H1 (cell line): ENCODE data around the gene NDEL1. TPM values are rescaled to one million over a fixed set of nuclear protein-coding genes. Genes with fewer than 3 reads are reported as not detected.
A peak's percentile ranks its signal among the peaks of the same experiment; 100 is the strongest.

Source experiments
- CTCF ChIA-PET: fragments of 300-600 bp; sonication (Branson Sonifier 250); formaldehyde crosslinking; loops from one replicate; lab custom pipeline; 2021; ENCODE audit not compliant: partially characterized antibody; lab: Charles Lee
- POLR2A ChIA-PET: fragments of 300-600 bp; sonication (Branson Sonifier 250); formaldehyde crosslinking; loops from one replicate; lab custom pipeline; 2021; ENCODE audit warnings: inconsistent platforms; ENCODE audit not compliant: partially characterized antibody; lab: Charles Lee
- DNase-seq, 2 experiments: peaks; one replicate each; pipeline versions ENCODE4 v3.0.0 to v3.0.0-alpha.2; 2010 to 2022; ENCODE audit warnings: low spot score in 2 of 2, low read depth in 1 of 2, mixed read lengths in 1 of 2
- FAIRE-seq: peaks from 2 replicates; lab custom pipeline; 2011; peaks lifted over from hg19 to GRCh38; lab: Jason Lieb, UNC
- H2AFZ ChIP-seq: 2 replicates; pipeline ENCODE4 v1.8.1; 2012; ENCODE audit warnings: low read length, inconsistent platforms
- H2AK5ac ChIP-seq: 2 replicates; pipeline ENCODE4 v1.6.1; 2013; ENCODE audit warnings: low read depth, low read length
- H2BK120ac ChIP-seq: replicated peaks from 2 replicates; pipeline ENCODE3; 2013; ENCODE audit warnings: low read depth, low read length, inconsistent platforms
- H2BK12ac ChIP-seq: 2 replicates; pipeline ENCODE4 v1.6.1; 2013; ENCODE audit warnings: low read depth, low read length
- H2BK15ac ChIP-seq: 2 replicates; pipeline ENCODE4 v1.6.1; 2013; ENCODE audit warnings: low read length
- H2BK20ac ChIP-seq: 2 replicates; pipeline ENCODE4 v1.6.1; 2013; ENCODE audit warnings: low read length
- H2BK5ac ChIP-seq: 2 replicates; pipeline ENCODE4 v1.6.1; 2013; ENCODE audit warnings: low read depth, low read length
- H3K14ac ChIP-seq: 2 replicates; pipeline ENCODE4 v1.6.1; 2013; ENCODE audit warnings: inconsistent platforms; ENCODE audit not compliant: insufficient read length
- H3K18ac ChIP-seq: 2 replicates; pipeline ENCODE4 v1.6.1; 2013; ENCODE audit warnings: low read length; ENCODE audit errors: extremely low read depth
- H3K23ac ChIP-seq: 2 replicates; pipeline ENCODE4 v1.6.1; 2013; ENCODE audit warnings: inconsistent platforms; ENCODE audit not compliant: insufficient read length
- H3K23me2 ChIP-seq: 2 replicates; pipeline ENCODE4 v1.6.1; 2013; ENCODE audit warnings: low read depth, low read length
- H3K27ac ChIP-seq: 2 replicates; pipeline ENCODE4 v1.6.1; 2011; ENCODE audit warnings: low read depth, low read length, inconsistent platforms
- H3K27me3 ChIP-seq, 4 experiments: replicated peaks in 1 of 4; 1 replicate in 1 of 4; 2 replicates in 3 of 4; pipeline versions ENCODE4 v1.6.1 to v1.8.1; 2011 to 2013; ENCODE audit warnings: low read length in 3 of 4, mild to moderate bottlenecking in 3 of 4, inconsistent platforms in 2 of 4, mixed read lengths in 2 of 4, moderate library complexity in 1 of 4; ENCODE audit not compliant: control insufficient read depth in 3 of 4, insufficient read depth in 3 of 4; ENCODE audit errors: extremely low read depth in 1 of 4
- H3K36me3 ChIP-seq, 4 experiments: 2 replicates each; pipeline versions ENCODE4 v1.6.1 to v1.8.1; 2011 to 2013; ENCODE audit warnings: mild to moderate bottlenecking in 4 of 4, low read length in 3 of 4, moderate library complexity in 2 of 4, control low read depth in 1 of 4, inconsistent platforms in 1 of 4; ENCODE audit not compliant: insufficient read depth in 4 of 4, control insufficient read depth in 2 of 4
- H3K4ac ChIP-seq: replicated peaks from 2 replicates; pipeline ENCODE3; 2013; ENCODE audit warnings: low read length, low read depth, mixed read lengths, inconsistent platforms; ENCODE audit not compliant: insufficient read length
- H3K4me1 ChIP-seq, 4 experiments: replicated peaks in 1 of 4; 1 replicate in 1 of 4; 2 replicates in 3 of 4; pipeline versions ENCODE4 v1.6.1 to v1.8.1; 2011 to 2013; ENCODE audit warnings: low read length in 3 of 4, inconsistent platforms in 2 of 4, mixed read lengths in 1 of 4; ENCODE audit not compliant: insufficient read depth in 4 of 4, control insufficient read depth in 3 of 4
- H3K4me2 ChIP-seq, 2 experiments: 2 replicates each; pipeline versions ENCODE4 v1.6.1 to v1.8.1; 2011 to 2013; ENCODE audit warnings: low read depth in 2 of 2, low read length in 2 of 2, control low read depth in 1 of 2, inconsistent platforms in 1 of 2, mild to moderate bottlenecking in 1 of 2; ENCODE audit not compliant: insufficient read depth in 1 of 2
- H3K4me3 ChIP-seq, 4 experiments: fragments of 200-600, 300-600 bp in 1 of 4; sonication (generic), shearing (Covaris generic), sonication (Bioruptor Twin) in 1 of 4; 2 replicates each; pipeline versions ENCODE4 v1.5.1 to v1.8.1; 2011 to 2016; ENCODE audit warnings: low read length in 4 of 4, low read depth in 3 of 4, control low read depth in 2 of 4, inconsistent platforms in 2 of 4, mild to moderate bottlenecking in 2 of 4, mixed read lengths in 1 of 4, moderate library complexity in 1 of 4; ENCODE audit not compliant: insufficient read depth in 2 of 4; ENCODE audit errors: extremely low read depth in 1 of 4
- H3K56ac ChIP-seq: replicated peaks from 2 replicates; pipeline ENCODE3; 2013; ENCODE audit warnings: low read depth, mild to moderate bottlenecking, mixed read lengths, low read length, inconsistent platforms; ENCODE audit not compliant: insufficient read length
- H3K79me1 ChIP-seq: 2 replicates; pipeline ENCODE4 v1.6.1; 2013; ENCODE audit warnings: low read depth, low read length, control low read depth
- H3K79me2 ChIP-seq, 2 experiments: 2 replicates each; pipeline versions ENCODE4 v1.6.1 to v1.8.1; 2012 to 2013; ENCODE audit warnings: low read length in 2 of 2, mild to moderate bottlenecking in 2 of 2, inconsistent platforms in 1 of 2; ENCODE audit not compliant: insufficient read depth in 2 of 2, control insufficient read depth in 1 of 2
- H3K9ac ChIP-seq, 4 experiments: replicated peaks in 1 of 4; 1 replicate in 1 of 4; 2 replicates in 3 of 4; pipeline versions ENCODE4 v1.6.1 to v1.8.1; 2011 to 2013; ENCODE audit warnings: low read depth in 3 of 4, low read length in 3 of 4, control low read depth in 2 of 4, mild to moderate bottlenecking in 2 of 4, moderate library complexity in 2 of 4, inconsistent platforms in 1 of 4; ENCODE audit errors: extremely low read depth in 1 of 4
- H3K9me3 ChIP-seq, 2 experiments: 2 replicates each; pipeline versions ENCODE4 v1.6.1 to v1.8.1; 2012 to 2013; ENCODE audit warnings: mild to moderate bottlenecking in 2 of 2, moderate library complexity in 2 of 2, control low read depth in 1 of 2, inconsistent platforms in 1 of 2, low read depth in 1 of 2, low read length in 1 of 2, mixed read lengths in 1 of 2; ENCODE audit not compliant: insufficient read depth in 2 of 2
- H4K20me1 ChIP-seq, 2 experiments: replicated peaks in 1 of 2; 2 replicates each; pipeline versions ENCODE3 to v1.8.1; 2011 to 2013; ENCODE audit warnings: inconsistent platforms in 2 of 2, low read length in 2 of 2, mild to moderate bottlenecking in 1 of 2; ENCODE audit not compliant: insufficient read depth in 2 of 2, control insufficient read depth in 1 of 2
- H4K5ac ChIP-seq: 2 replicates; pipeline ENCODE4 v1.6.1; 2013; ENCODE audit warnings: low read length, low read depth, mixed read lengths, inconsistent platforms; ENCODE audit not compliant: insufficient read length
- H4K8ac ChIP-seq: 2 replicates; pipeline ENCODE4 v1.8.0; 2013; ENCODE audit warnings: mild to moderate bottlenecking, moderate library complexity, low read length, inconsistent platforms; ENCODE audit not compliant: insufficient read depth; ENCODE audit errors: extremely low read depth
- H4K91ac ChIP-seq: replicated peaks from 2 replicates; pipeline ENCODE3; 2013; ENCODE audit warnings: low read length, mixed read lengths, inconsistent platforms; ENCODE audit not compliant: insufficient read length
- ATF2 ChIP-seq: IDR thresholded peaks from 2 replicates; pipeline ENCODE4 v1.6.1; 2012; ENCODE audit warnings: low read length, inconsistent platforms
- BACH1 ChIP-seq: IDR thresholded peaks from 2 replicates; pipeline ENCODE4 v1.6.1; 2012; ENCODE audit warnings: low read length, improper control_type of control experiment
- CHD1 ChIP-seq: IDR thresholded peaks from 2 replicates; pipeline ENCODE4 v1.6.1; 2012; ENCODE audit warnings: low read depth, low read length, improper control_type of control experiment
- EP300 ChIP-seq, 2 experiments: IDR thresholded peaks; 1 replicate in 1 of 2; 2 replicates in 1 of 2; pipeline ENCODE4 v1.6.1; 2011 to 2012; ENCODE audit warnings: low read depth in 2 of 2, low read length in 2 of 2, mild to moderate bottlenecking in 2 of 2, borderline replicate concordance in 1 of 2, inconsistent platforms in 1 of 2, moderate library complexity in 1 of 2
- GABPA ChIP-seq: IDR thresholded peaks from 2 replicates; pipeline ENCODE4 v1.6.1; 2011; ENCODE audit warnings: mild to moderate bottlenecking, low read length, moderate library complexity, borderline replicate concordance; ENCODE audit not compliant: insufficient read depth
- JUN ChIP-seq: IDR thresholded peaks from 2 replicates; pipeline ENCODE4 v1.6.1; 2011; ENCODE audit warnings: low read depth, mild to moderate bottlenecking, improper control_type of control experiment, low read length
- POLR2AphosphoS5 ChIP-seq: IDR thresholded peaks from 2 replicates; pipeline ENCODE4 v1.6.1; 2011; ENCODE audit warnings: low read depth, low read length
- TAF1 ChIP-seq: IDR thresholded peaks from 2 replicates; pipeline ENCODE4 v1.6.1; 2011; ENCODE audit warnings: mild to moderate bottlenecking, low read depth, low read length
- TAF7 ChIP-seq: optimal IDR thresholded peaks from 2 replicates; pipeline ENCODE3; 2011; ENCODE audit warnings: low read depth, mild to moderate bottlenecking, inconsistent platforms, low read length, moderate library complexity, borderline replicate concordance
- TBP ChIP-seq: IDR thresholded peaks from 2 replicates; pipeline ENCODE4 v1.6.1; 2011; ENCODE audit warnings: low read depth, low read length, improper control_type of control experiment
- WGBS, 2 experiments: shearing (Covaris generic) in 1 of 2; methylation state at CpG; one replicate each; pipeline versions ENCODE4 v1.1.6 to v1.1.7; 2013 to 2015; ENCODE audit warnings: low lambda C conversion rate in 2 of 2, mixed read lengths in 2 of 2, inconsistent platforms in 1 of 2, low coverage in 1 of 2, missing lambda C conversion rate in 1 of 2; ENCODE audit not compliant: insufficient replicate concordance in 2 of 2, insufficient coverage in 1 of 2, insufficient read length in 1 of 2; ENCODE audit errors: extremely low coverage in 1 of 2, missing lambda C conversion rate in 1 of 2; 5-methylcytosine and 5-hydroxymethylcytosine counted together
- polyA plus RNA-seq, 7 experiments: library from polyadenylated mRNA; depleted of rRNA in 3 of 7; stranded (reverse) in 5 of 7; unstranded in 2 of 7; fragments of >200 nt in 5 of 7; fragments of 200-250 nt in 2 of 7; gene quantifications; 1 replicate in 5 of 7; 2 replicates in 1 of 7; 4 replicates in 1 of 7; pipeline versions ENCODE4 v1.2.1 to v1.2.3, GENCODE V29; 2011 to 2013; ENCODE audit warnings: missing spikeins in 2 of 7, mixed read lengths in 2 of 7
- total RNA-seq: library from RNA; stranded (reverse); fragmentation: NEBNext Ultra II Directional; extraction: Animal tissue kit (Norgen Biotek cat#: 25700); gene quantifications from 2 replicates; pipeline ENCODE4 v1.2.1, GENCODE V29; 2021

The NDEL1 gene
- total and polyA plus RNA-seq, 2 of the 8 experiments (the other 6 are each of a cell fraction or from before 2014, with no cell fraction given) = 31.1 to 32.9 TPM

GRCh38 chr17:8477715-8478441 lies 42.2 kb downstream of the NDEL1 start:
- Histone ChIP-seq H4K20me1 (peaks cover 6 to 11% of the 10 kb centered on the region in 2 experiments), H3K27me3 (no peaks in the 10 kb centered on the region), H2BK15ac (no peak overlapping the region), H2BK12ac (no peak overlapping the region), H3K4me2 (no peak overlapping the region), H3K23me2 (no peaks in the 10 kb centered on the region), H3K56ac (no peak overlapping the region), H3K79me2 (no peaks in the 10 kb centered on the region), H3K27ac (no peak overlapping the region), H3K9me3 (no peaks in the 10 kb centered on the region), H3K36me3 (peaks cover 59 to 92% (median 80%) of the 10 kb centered on the region in 4 experiments), H3K4me3 (no peak overlapping the region), H3K4ac (no peak overlapping the region), H3K9ac (0 out of 7 replicates have a peak overlapping the region, but pooled peaks of 1 of the 4 experiments have one; percentile 26), H2AFZ (no peak overlapping the region), H3K23ac (no peak overlapping the region), H2AK5ac (no peak overlapping the region), H2BK120ac (no peak overlapping the region), H3K18ac (no peak overlapping the region), H3K14ac (no peak overlapping the region), H4K8ac (no peak overlapping the region), H2BK5ac (no peak overlapping the region), H4K91ac (no peak overlapping the region), H3K79me1 (no peaks in the 10 kb centered on the region; the same call in 1 of the 2 replicates), H4K5ac (no peak overlapping the region), H3K4me1 (no peaks in the 10 kb centered on the region), H2BK20ac (no peak overlapping the region)
- CTCF ChIA-PET = interaction anchor here (0.9 to 2.6 kb wide), 3 partner anchors 10 to 308 kb away, joined by 3 to 9 read pairs (median 5); no protein-coding TSS in a partner anchor
- FAIRE-seq = no peak
- WGBS, 2 experiments = 92% methylated on average over 21 of the region's 22 CpGs; no CpG with 5 or more reads in 1 of the 2 experiments
- POLR2A ChIA-PET = interaction anchor here (0.6 to 1.6 kb wide), 2 partner anchors 11 to 96 kb away, joined by 3 read pairs; no protein-coding TSS in a partner anchor
- DNase-seq = no peak
- TF ChIP-seq BACH1 (no peak), TAF7 (no peak), POLR2AphosphoS5 (no peak), ATF2 (no peak), EP300 (IDR thresholded peaks at IDR 0.05; ENCODE audit: borderline replicate concordance in 1 of 2, low read depth in 2 of 2, low read length in 2 of 2) (no peak), TAF1 (no peak), JUN (no peak), GABPA (no peak), CHD1 (no peak), TBP (no peak)
